BE2C (cell line): ENCODE data around the gene KRABD2.

Experiments
- DNase-seq: peaks from one replicate; pipeline ENCODE4 v3.0.0-alpha.2; 2020
- H3K27me3 ChIP-seq: fragments of 250-450 bp; sonication (Bioruptor Pico); 2 replicates; pipeline ENCODE4 v1.5.1; 2020; ENCODE audit warnings: mild to moderate bottlenecking
- H3K36me3 ChIP-seq: fragments of 250-450 bp; sonication (Bioruptor Pico); 2 replicates; pipeline ENCODE4 v1.5.1; 2020; ENCODE audit warnings: mild to moderate bottlenecking
- H3K4me1 ChIP-seq: fragments of 250-450 bp; sonication (Bioruptor Pico); 2 replicates; pipeline ENCODE4 v1.5.1; 2020
- H3K4me3 ChIP-seq: 2 replicates; pipeline ENCODE4 v1.5.1; 2011; ENCODE audit warnings: low read depth, low read length
- H3K9me3 ChIP-seq: fragments of 250-450 bp; sonication (Bioruptor Pico); 2 replicates; pipeline ENCODE4 v1.5.1; 2020
- CTCF ChIP-seq: IDR thresholded peaks from 2 replicates; pipeline ENCODE4 v1.5.1; 2012; ENCODE audit warnings: mild to moderate bottlenecking, low read depth, low read length

The KRABD2 gene

GRCh38 chr17:8408371-8408770 lies 31.9 kb upstream of the KRABD2 start:
- no peak for DNase-seq
- TF ChIP-seq CTCF = no peak
- H3K9me3 ChIP-seq = no peaks in the 10 kb centered on the region
- H3K36me3 ChIP-seq = no peaks in the 10 kb centered on the region
- H3K27me3 ChIP-seq = no peaks in the 10 kb centered on the region
- no peak overlapping the region for H3K4me3 ChIP-seq
- H3K4me1 ChIP-seq = no peaks in the 10 kb centered on the region

GRCh38 chr17:8406174-8406573 lies 29.7 kb upstream of the KRABD2 start:
- Histone ChIP-seq H3K4me3 (no peak overlapping the region), H3K36me3 (no peaks in the 10 kb centered on the region), H3K27me3 (no peaks in the 10 kb centered on the region), H3K4me1 (no peaks in the 10 kb centered on the region), H3K9me3 (no peaks in the 10 kb centered on the region)
- DNase-seq = no peak
- TF ChIP-seq CTCF = no peak

- H3K4me1 ChIP-seq = no peaks in the 10 kb centered on the region
- H3K27me3 ChIP-seq = no peaks in the 10 kb centered on the region
- DNase-seq = no peak
- no peak overlapping the region for H3K4me3 ChIP-seq
- H3K36me3 ChIP-seq = no peaks in the 10 kb centered on the region
- no peak for TF ChIP-seq CTCF
- no peaks in the 10 kb centered on the region for H3K9me3 ChIP-seq
These were observed 29.1 kb upstream of the KRABD2 start for GRCh38 chr17:8405499-8406016.

GRCh38 chr17:8402921-8403536 lies 26.5 kb upstream of the KRABD2 start:
- no peak overlapping the region for H3K4me3 ChIP-seq
- DNase-seq = no peak
- TF ChIP-seq CTCF = no peak
- no peaks in the 10 kb centered on the region for H3K9me3 ChIP-seq
- H3K36me3 ChIP-seq = no peaks in the 10 kb centered on the region
- H3K27me3 ChIP-seq = no peaks in the 10 kb centered on the region; the same call in 1 of the 2 replicates
- no peaks in the 10 kb centered on the region for H3K4me1 ChIP-seq

DNA sequence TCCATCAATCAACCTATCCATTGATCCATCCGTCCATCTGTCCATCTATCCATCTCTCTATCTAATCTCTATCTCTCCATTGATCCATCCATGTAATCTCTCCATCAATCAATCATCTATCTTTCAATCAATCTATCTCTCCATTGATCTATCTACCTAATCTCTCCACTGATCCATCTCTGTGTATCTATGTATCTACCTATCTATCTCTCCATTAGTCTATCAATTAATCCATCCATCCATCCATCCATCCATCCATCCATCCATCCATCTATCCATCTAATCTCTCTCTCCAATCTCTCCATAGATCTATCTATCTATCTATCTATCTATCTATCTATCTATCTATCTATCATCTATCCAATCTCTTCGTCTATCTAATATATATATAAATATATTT lies 24.6 kb upstream of the KRABD2 start:
- no peaks in the 10 kb centered on the region for H3K4me1 ChIP-seq
- no peaks in the 10 kb centered on the region for H3K36me3 ChIP-seq
- no peaks in the 10 kb centered on the region for H3K9me3 ChIP-seq
- TF ChIP-seq CTCF = no peak
- peaks cover 6% of the 10 kb centered on the region; the same call in 1 of the 2 replicates for H3K27me3 ChIP-seq
- no peak overlapping the region for H3K4me3 ChIP-seq
- no peak for DNase-seq

DNA sequence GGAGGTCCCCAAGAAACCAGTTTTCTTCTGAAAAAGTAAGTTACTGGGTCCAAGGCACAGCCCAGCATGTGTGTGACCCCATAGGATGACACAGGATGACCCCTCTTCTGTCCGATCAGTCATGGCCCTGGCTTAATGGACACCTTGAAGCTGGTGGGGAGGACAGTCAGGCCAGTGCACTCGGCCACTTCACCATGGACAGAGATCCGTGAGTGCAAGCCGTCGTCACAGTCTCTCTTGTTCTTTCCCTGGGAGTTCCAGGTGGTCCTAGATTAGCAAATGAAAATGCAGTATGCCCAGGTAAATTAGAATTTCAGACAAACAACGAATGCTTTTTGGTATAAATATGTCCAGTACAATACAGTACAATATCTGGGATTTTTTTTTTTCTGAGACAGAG lies 22.5 kb upstream of the KRABD2 start:
- no peak overlapping the region for H3K4me3 ChIP-seq
- H3K36me3 ChIP-seq = no peaks in the 10 kb centered on the region
- TF ChIP-seq CTCF = no peak
- H3K4me1 ChIP-seq = no peaks in the 10 kb centered on the region
- H3K9me3 ChIP-seq = no peaks in the 10 kb centered on the region
- no peak for DNase-seq
- peaks cover 6% of the 10 kb centered on the region; the same call in 1 of the 2 replicates for H3K27me3 ChIP-seq
